LNCAP (cell line): ENCODE data around the gene LTF.
A peak's percentile ranks its signal among the peaks of the same experiment; 100 is the strongest.

ENCODE experiments used
- TF ChIP-seq, protein P1 (sequence below): fragments of 450-650 bp; IDR thresholded peaks from 2 replicates; pipeline ENCODE4 v1.5.1; 2017; ENCODE audit warnings: mild to moderate bottlenecking

Gene LTF

DNA sequence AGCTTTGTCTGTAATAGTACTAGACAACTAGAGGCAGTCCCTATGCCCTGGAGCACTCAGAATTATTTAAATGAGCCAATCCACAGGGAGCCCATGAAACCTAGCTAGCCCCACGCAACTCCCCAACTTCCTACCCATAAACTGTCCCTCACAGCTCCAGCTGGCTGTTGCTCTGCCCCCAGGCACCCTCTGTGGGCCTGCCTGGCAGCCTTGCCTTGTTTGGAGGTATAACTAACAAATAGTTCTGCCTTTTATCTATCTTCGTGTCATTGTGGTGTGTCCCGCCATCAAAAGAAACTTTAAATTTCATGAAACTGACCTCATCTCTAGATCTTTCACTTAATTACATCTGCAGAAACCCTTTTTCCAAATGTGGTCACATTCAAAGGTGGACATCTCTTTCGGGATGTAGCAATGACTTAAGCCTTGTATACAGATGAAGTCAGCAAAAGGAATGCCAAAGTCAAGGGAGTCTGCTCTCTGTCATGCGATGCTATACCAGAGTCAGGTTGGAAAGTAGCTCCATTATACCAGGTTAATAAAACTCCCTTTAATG lies 31.3 kb upstream of the LTF start:
- TF ChIP-seq, protein P1, sequence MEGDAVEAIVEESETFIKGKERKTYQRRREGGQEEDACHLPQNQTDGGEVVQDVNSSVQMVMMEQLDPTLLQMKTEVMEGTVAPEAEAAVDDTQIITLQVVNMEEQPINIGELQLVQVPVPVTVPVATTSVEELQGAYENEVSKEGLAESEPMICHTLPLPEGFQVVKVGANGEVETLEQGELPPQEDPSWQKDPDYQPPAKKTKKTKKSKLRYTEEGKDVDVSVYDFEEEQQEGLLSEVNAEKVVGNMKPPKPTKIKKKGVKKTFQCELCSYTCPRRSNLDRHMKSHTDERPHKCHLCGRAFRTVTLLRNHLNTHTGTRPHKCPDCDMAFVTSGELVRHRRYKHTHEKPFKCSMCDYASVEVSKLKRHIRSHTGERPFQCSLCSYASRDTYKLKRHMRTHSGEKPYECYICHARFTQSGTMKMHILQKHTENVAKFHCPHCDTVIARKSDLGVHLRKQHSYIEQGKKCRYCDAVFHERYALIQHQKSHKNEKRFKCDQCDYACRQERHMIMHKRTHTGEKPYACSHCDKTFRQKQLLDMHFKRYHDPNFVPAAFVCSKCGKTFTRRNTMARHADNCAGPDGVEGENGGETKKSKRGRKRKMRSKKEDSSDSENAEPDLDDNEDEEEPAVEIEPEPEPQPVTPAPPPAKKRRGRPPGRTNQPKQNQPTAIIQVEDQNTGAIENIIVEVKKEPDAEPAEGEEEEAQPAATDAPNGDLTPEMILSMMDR, result no peak

DNA sequence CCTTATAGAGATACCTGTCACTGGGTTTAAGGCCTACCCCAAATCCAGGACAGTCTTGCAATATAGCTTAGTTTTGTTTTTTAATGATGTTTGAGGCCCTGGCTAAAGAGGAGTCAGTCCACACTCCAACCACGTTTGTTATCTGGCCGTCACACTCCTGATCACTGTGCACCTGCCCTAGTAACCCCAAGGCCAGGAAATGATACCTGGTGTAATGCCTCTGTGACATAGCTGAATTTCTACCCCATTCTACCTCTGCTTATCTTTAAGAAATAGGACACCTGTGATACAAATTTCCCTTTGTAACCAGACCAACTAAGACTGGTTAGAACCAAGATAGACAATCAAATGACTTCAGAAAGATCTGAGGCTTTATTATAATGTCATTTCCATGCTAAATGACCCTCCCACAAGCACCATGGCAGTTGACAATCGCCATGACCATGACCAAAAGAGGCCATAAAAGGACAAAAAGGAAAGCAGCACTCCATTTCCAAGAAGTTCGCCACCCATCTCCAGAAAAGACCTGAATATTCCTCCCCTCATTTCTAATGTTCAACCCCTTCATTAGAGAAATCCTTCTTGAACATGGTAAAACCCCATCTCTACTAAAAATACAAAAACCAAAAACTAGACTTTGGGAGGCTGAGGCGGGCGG lies 28.3 kb upstream of the LTF start:
- TF ChIP-seq, protein P1, result no peak

DNA sequence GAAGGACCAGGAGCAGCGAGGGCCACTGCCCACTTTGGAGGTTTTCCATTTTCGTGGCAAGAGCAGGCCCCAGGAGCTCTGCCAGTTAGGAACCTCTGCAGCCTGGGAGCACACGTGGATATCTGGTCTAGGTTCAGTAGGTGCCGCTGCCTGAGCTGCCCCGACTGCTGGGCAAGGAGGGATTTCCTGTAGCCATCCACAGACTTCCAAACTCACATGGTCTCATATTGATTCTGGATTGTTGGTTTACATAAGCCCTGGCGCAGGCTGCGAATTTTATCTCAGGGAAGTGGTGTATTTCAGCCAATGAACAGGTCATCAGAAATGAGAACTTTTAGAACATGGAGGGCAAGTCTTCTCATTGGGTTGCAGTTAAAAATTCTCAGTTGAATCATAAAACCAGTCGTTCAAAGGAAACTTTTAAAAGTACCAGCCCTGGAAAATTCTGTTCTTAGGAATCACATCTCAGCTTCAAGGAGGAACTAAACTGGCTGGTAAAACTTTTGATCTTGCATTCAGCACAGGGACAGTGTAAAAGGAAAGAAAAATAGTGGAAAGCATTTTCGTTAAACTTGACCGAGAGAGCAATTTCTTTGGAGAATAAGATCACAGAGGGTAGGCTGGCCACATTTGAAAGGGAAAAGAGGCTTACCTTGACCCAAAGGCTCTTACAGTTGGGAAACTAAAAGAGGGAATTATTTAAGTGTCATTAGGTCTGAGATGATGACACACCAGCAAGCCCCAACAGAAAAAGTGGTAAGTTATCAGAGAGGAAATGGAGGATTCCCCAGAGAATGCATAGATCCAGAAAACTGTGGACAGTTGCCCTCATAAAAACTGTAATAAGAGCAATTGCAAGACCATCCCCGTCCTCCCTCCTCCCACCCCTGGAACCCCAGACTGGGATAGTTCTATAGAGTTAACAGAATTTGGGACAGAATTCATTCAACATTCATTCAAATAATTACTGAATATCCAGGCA lies 26.7 kb upstream of the LTF start:
- TF ChIP-seq, protein P1, result no peak

DNA sequence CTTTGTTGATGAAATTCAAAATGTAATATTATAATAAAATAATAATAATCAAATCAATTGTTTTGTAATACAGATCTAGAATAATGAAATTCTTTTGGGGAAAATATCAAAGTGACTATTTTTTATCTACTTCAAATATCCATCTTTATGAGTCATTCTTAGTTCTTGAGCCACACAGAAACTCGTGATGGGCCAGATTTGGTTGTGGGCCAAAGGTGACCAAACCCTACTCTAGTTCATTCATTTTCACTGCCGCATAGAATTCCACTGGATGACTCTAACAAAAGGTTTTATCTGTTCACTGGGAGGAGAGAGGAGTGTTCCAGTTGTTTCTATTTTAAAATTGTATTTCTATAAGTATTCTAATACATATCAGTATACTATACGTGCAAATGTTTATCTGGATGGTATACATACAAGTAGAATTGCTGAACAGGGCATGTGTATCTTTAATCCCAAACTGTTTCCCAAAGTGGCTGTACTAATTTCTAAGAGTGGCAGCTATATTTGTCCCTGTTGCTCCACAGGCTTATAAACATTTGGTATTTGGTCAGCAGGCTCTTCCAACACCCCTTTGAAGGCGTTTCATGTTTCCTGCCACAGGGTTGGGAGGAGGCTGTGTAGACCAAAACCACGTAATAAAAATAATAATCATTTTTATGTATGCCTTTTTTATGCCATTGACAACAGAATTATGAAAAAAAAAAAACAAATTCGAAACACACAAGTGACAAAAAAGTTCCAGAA lies 25.8 kb upstream of the LTF start:
- TF ChIP-seq, protein P1, result no peak

DNA sequence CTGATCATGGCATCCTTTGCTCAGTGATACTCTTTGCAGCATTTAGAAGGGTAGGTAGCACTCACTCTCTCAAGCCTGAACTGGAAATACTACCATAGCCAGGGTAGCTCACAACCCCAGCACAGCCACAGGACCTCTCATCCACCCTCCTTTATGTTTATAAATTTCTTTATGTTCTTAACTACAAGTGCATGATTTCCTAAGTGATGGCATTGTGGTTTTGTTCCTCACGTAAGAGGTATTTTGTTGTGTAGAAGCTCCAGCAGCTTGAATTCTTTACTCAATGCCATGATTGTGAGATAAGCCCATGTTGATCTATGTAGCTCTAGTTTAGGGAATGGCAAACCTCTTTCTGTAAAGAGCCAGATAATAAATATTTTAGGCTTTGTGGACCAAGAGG lies 25.2 kb upstream of the LTF start:
- TF ChIP-seq, protein P1, result no peak

DNA sequence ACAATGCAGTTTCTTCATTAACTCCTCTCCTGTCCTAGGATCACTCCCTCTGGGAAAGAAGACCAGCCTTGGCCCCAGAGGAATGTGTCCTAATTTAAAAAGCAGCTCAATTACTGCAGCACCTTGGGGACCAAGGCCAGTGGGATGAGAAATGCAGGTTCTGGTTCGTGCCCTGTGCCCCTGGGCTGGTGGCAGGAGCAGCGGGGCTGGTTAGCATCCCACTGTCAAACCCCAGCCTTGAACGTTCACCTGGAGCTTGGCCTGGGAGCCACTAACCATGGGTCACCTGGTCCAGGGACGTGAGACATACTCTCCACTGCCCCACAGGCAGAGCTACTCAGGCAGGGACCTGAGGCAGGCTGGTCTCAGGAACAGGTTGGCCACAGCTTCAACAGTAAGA lies 24.7 kb upstream of the LTF start:
- TF ChIP-seq, protein P1, result no peak

DNA sequence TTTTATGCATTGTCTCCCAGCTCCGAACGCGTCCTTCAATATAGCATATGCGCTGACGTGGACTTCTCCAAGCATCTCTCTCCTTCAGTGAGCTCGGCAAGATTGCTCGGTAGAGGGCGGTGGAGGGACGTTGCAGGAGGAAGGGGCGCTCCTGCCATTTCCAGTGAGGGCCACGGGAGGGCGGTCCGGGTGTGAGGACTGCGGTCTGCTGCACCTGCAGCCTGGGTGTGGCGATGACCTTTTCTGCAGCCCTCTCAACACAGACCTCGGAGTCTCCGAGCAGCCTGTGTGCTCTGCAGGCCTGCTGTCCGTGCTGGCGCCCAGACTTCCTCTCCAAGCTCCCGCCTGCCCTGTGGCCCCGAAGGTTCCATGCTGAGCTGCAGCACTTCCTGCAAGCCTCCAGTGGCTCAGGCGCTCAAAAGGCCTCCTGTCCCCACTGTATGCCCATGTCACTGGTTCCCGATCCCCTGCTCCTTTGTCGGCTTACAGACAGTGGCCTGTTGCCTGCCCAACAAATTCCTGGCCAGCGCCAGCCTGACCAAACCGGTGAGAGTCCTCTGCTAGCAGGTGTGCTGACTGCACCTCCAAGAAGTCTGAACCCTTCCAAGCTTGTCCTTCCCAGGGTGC lies 24.1 kb upstream of the LTF start:
- TF ChIP-seq, protein P1, result peak; percentile 100
